ENCODE data around the gene PIP. TPM values are rescaled to one million over a fixed set of nuclear protein-coding genes. Genes with fewer than 3 reads are reported as not detected.

PIP gene
- not detected in 2 replicates for total RNA-seq

GRCh38 chr7:143131781-143132180, at the start of gene PIP:
PIP (plus strand) TSS chr7:143132077; CDS start chr7:143132117, 40 bp downstream.

GRCh38 chr7:143183024-143183423, 51.1 kb downstream of the PIP start, which contains the start of gene TAS2R39:
TAS2R39 (plus strand) TSS chr7:143183419; CDS start chr7:143183419, 0 bp downstream.

Other genes with a start within 250 kb of the PIP start
- gene TRPV6, start 246.3 kb upstream of the PIP start, total RNA-seq: not detected in 2 replicates
- not detected in 2 replicates for gene TRPV5, start 198.3 kb upstream of the PIP start, total RNA-seq
- gene LLCFC1, start 192.6 kb upstream of the PIP start, total RNA-seq: not detected in 2 replicates
- gene KEL, start 169.7 kb upstream of the PIP start, total RNA-seq: 0.17 TPM in 1 of 2 replicates, not detected in the other
- not detected in 2 replicates for gene OR9A2, start 104.9 kb upstream of the PIP start, total RNA-seq
- gene OR6V1, start 79.7 kb upstream of the PIP start, total RNA-seq: not detected in 2 replicates
- not detected in 2 replicates for gene TAS2R39, start 51.3 kb downstream of the PIP start, total RNA-seq
- not detected in 2 replicates for gene TAS2R40, start 90.0 kb downstream of the PIP start, total RNA-seq
- gene GSTK1, start 131.4 kb downstream of the PIP start, total RNA-seq: 106 and 155 TPM in 2 replicates
- 0.50 TPM in 1 of 2 replicates, not detected in the other for gene TMEM139, start 152.9 kb downstream of the PIP start, total RNA-seq
- gene CASP2, start 156.3 kb downstream of the PIP start, total RNA-seq: 12.9 and 14.4 TPM in 2 replicates
- not detected in 2 replicates for gene CLCN1, start 184.0 kb downstream of the PIP start, total RNA-seq
- gene FAM131B, start 230.6 kb downstream of the PIP start, total RNA-seq: 3.9 and 13.2 TPM in 2 replicates
- gene ZYX, start 249.3 kb downstream of the PIP start, total RNA-seq: 70.0 and 70.3 TPM in 2 replicates